Activated CD8-positive, alpha-beta memory T cell treated with anti-CD3 and anti-CD28 coated beads, Interleukin-2, amount 50 U/mL, for 1 hour (primary cell): ENCODE results near the gene HMGCS2.

Experiments used
- DNase-seq: peaks from one replicate; pipeline ENCODE4 v3.0.0-alpha.2; 2020; ENCODE audit errors: extremely low read depth

HMGCS2 gene

GRCh38 chr1:119768778-119769177, at the start of gene HMGCS2:
TSS of gene HMGCS2 (minus strand) at chr1:119768905. CDS start at chr1:119768844, 61 bp downstream.
- DNase-seq = no peak

GRCh38 chr1:119818181-119818580, 49.5 kb upstream of the HMGCS2 start:
- DNase-seq = no peak

- no peak for DNase-seq
Measured at GRCh38 chr1:119816407-119816806, 47.7 kb upstream of the HMGCS2 start.

GRCh38 chr1:119815928-119816327, 47.2 kb upstream of the HMGCS2 start:
- no peak for DNase-seq

GRCh38 chr1:119815361-119815760, 46.7 kb upstream of the HMGCS2 start:
- DNase-seq = no peak

GRCh38 chr1:119814288-119814687, 45.6 kb upstream of the HMGCS2 start:
- DNase-seq = no peak

GRCh38 chr1:119811985-119812557, 43.4 kb upstream of the HMGCS2 start:
- DNase-seq = no peak

GRCh38 chr1:119811387-119811786, 42.7 kb upstream of the HMGCS2 start, which contains the start of gene REG4:
TSS of gene REG4 (minus strand) at chr1:119811460. CDS start at chr1:119808769, 2,691 bp downstream.
- no peak for DNase-seq

GRCh38 chr1:119808972-119809550, 40.4 kb upstream of the HMGCS2 start:
- peak; percentile 8 for DNase-seq

GRCh38 chr1:119808491-119808890, 39.8 kb upstream of the HMGCS2 start:
- DNase-seq = no peak

GRCh38 chr1:119806489-119806888, 37.8 kb upstream of the HMGCS2 start:
- DNase-seq = no peak

GRCh38 chr1:119805746-119806145, 37.0 kb upstream of the HMGCS2 start:
- no peak for DNase-seq

- DNase-seq = no peak
Measured at GRCh38 chr1:119805247-119805646, 36.5 kb upstream of the HMGCS2 start.

- DNase-seq = no peak
Measured at GRCh38 chr1:119799599-119800177, 31.0 kb upstream of the HMGCS2 start.

- DNase-seq = no peak
Measured at GRCh38 chr1:119799003-119799402, 30.3 kb upstream of the HMGCS2 start.

- DNase-seq = no peak
Measured at GRCh38 chr1:119797606-119798005, 28.9 kb upstream of the HMGCS2 start.

GRCh38 chr1:119797162-119797561, 28.5 kb upstream of the HMGCS2 start:
- no peak for DNase-seq

- DNase-seq = no peak
Measured at GRCh38 chr1:119795261-119796200, 26.8 kb upstream of the HMGCS2 start.

- DNase-seq = no peak
Measured at GRCh38 chr1:119794876-119795240, 26.2 kb upstream of the HMGCS2 start.

GRCh38 chr1:119794230-119794875, 25.6 kb upstream of the HMGCS2 start:
- DNase-seq = no peak

GRCh38 chr1:119791377-119791776, 22.7 kb upstream of the HMGCS2 start:
- DNase-seq = no peak
